GM18499 (cell line): ENCODE measurements around the gene APOBEC3A.
"Not testable (repeated sequence)": the region's sequence is repeated elsewhere in the genome, so short reads cannot be mapped to it uniquely, and the experiment has no call there.

Experiments used
- ATAC-seq: cut with Tn5 transposase; IDR thresholded peaks from one replicate; pipeline ENCODE4 v1.9.1; 2021; ENCODE audit warnings: moderate number of reproducible peaks; ENCODE audit not compliant: insufficient read depth, unreplicated experiment

Gene APOBEC3A

GRCh38 chr22:38957808-38958650 is 620 bp downstream of the APOBEC3A start:
- ATAC-seq: no peak

GRCh38 chr22:38958651-38958943 is 1.2 kb downstream of the APOBEC3A start:
- ATAC-seq: not testable (repeated sequence)

GRCh38 chr22:38959590-38959989 is 2.2 kb downstream of the APOBEC3A start:
- no peak for ATAC-seq

- not testable (repeated sequence) for ATAC-seq
These were observed 3.3 kb downstream of the APOBEC3A start for GRCh38 chr22:38960673-38961072.

GRCh38 chr22:38963291-38963738 is 5.9 kb downstream of the APOBEC3A start:
- ATAC-seq: not testable (repeated sequence)

- ATAC-seq: no peak
These were observed 6.5 kb downstream of the APOBEC3A start for GRCh38 chr22:38963872-38964271.

GRCh38 chr22:38964306-38964705 is 6.9 kb downstream of the APOBEC3A start:
- no peak for ATAC-seq

GRCh38 chr22:38964989-38965388 is 7.6 kb downstream of the APOBEC3A start:
- no peak for ATAC-seq

GRCh38 chr22:38965614-38966379 is 8.4 kb downstream of the APOBEC3A start:
- ATAC-seq: no peak

- no peak for ATAC-seq
These were observed 8.9 kb downstream of the APOBEC3A start for GRCh38 chr22:38966380-38966702.

- ATAC-seq: no peak
These were observed 9.5 kb downstream of the APOBEC3A start for GRCh38 chr22:38966942-38967341.

GRCh38 chr22:38967451-38968450 is 10.3 kb downstream of the APOBEC3A start:
- no peak for ATAC-seq

GRCh38 chr22:38968801-38969200 is 11.4 kb downstream of the APOBEC3A start:
- ATAC-seq: no peak

GRCh38 chr22:38970551-38970950 is 13.1 kb downstream of the APOBEC3A start:
- no peak for ATAC-seq

- ATAC-seq: no peak
These were observed 13.8 kb downstream of the APOBEC3A start for GRCh38 chr22:38971202-38971601.

GRCh38 chr22:38971791-38972190 is 14.4 kb downstream of the APOBEC3A start:
- no peak for ATAC-seq

GRCh38 chr22:38972558-38972957 is 15.1 kb downstream of the APOBEC3A start:
- no peak for ATAC-seq

GRCh38 chr22:38973289-38974169 is 16.1 kb downstream of the APOBEC3A start:
- ATAC-seq: no peak

- ATAC-seq: no peak
These were observed 16.9 kb downstream of the APOBEC3A start for GRCh38 chr22:38974170-38974825.
